AG04449 (cell line): ENCODE results near the gene OR52H1.

ENCODE experiments used
- CTCF ChIA-PET: fragments of 350-600 bp; formaldehyde crosslinking; extraction: SDS; loops from one replicate; lab custom pipeline; 2021; ENCODE audit warnings: antibody characterized with exemption; lab: Yijun Ruan, JAX
- POLR2A ChIA-PET: fragments of 400-600, 350-600 bp; formaldehyde crosslinking; extraction: SDS; loops from one replicate; lab custom pipeline; 2020; ENCODE audit warnings: antibody characterized with exemption, inconsistent platforms; lab: Yijun Ruan, JAX
- DNase-seq: peaks from one replicate; pipeline ENCODE4 v3.0.0-alpha.2; 2010; ENCODE audit warnings: low read depth, low spot score
- H3K4me3 ChIP-seq: 2 replicates; pipeline ENCODE4 v1.5.1; 2011; ENCODE audit warnings: low read depth, mild to moderate bottlenecking, control low read depth, low read length
- TF ChIP-seq, protein P1 (sequence below): IDR thresholded peaks from one replicate; pipeline ENCODE4 v1.5.1; 2011; ENCODE audit warnings: mild to moderate bottlenecking, moderate library complexity, low read length, control low read depth, inconsistent platforms; ENCODE audit not compliant: insufficient read depth; ENCODE audit errors: missing control alignments

The OR52H1 gene

DNA sequence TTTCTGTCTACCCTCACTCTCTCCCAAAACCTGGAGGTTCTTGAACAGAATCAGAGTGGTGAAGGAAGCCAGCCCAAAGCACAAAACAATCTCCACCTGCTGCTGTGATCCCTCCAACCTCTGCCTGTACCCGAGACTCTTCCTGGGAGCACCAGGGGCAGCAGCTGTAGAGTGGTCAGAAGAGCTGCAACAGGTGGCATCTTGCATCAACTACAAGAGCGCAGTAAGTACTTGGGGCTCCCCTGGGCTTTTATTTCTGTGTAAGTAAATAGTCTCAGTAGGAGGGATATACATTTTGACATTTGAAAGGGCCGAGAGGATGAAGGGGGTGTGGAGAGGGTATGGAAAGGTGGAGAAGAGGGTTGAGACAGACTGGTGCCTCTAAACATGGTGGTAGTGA lies 23.6 kb downstream of the OR52H1 start:
- ChIA-PET CTCF (no interaction called here), POLR2A (no interaction called here)
- DNase-seq: no peak
- H3K4me3 ChIP-seq: no peak overlapping the region
- TF ChIP-seq, protein P1, sequence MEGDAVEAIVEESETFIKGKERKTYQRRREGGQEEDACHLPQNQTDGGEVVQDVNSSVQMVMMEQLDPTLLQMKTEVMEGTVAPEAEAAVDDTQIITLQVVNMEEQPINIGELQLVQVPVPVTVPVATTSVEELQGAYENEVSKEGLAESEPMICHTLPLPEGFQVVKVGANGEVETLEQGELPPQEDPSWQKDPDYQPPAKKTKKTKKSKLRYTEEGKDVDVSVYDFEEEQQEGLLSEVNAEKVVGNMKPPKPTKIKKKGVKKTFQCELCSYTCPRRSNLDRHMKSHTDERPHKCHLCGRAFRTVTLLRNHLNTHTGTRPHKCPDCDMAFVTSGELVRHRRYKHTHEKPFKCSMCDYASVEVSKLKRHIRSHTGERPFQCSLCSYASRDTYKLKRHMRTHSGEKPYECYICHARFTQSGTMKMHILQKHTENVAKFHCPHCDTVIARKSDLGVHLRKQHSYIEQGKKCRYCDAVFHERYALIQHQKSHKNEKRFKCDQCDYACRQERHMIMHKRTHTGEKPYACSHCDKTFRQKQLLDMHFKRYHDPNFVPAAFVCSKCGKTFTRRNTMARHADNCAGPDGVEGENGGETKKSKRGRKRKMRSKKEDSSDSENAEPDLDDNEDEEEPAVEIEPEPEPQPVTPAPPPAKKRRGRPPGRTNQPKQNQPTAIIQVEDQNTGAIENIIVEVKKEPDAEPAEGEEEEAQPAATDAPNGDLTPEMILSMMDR: no peak

DNA sequence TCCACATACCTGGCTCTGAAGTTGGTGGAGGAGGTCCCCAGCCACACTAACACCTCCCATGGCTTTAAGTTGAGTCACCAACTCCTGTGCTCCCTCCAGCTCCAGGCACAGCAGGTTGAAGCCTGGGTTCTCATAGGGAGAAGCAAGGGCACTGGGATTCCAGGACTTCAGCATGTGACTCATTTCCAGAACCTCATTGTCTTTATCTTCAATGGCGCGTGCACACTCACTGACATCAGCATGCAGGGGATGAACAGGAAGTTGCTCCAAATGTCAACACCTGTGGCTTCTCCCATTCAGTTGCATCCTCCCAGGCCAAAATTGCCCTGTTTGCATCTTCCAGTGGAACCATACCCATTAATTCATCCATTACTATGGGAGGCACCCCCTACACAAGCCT lies 26.0 kb downstream of the OR52H1 start:
- ChIA-PET CTCF (no interaction called here), POLR2A (no interaction called here)
- DNase-seq: no peak
- H3K4me3 ChIP-seq: no peak overlapping the region
- TF ChIP-seq, protein P1: no peak

DNA sequence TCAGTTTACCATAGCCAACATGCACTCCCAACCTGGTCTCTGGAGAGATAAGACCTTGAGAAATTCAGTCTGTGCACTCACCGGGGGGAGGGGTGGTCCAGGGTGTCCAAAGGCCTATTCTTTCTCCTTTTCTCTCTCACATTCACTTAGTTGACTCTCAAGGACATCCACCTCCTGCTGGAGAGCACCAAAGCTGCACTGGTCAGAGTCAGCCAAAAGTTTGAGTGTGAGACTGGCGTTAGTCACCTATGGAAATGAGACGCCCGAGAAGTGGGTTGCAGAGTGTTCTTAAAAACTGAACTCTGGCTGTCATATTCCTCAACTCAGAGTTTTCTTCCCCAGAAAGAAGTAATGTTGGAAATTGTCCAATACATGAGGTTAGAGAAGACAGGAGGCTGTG lies 26.8 kb downstream of the OR52H1 start:
- TF ChIP-seq, protein P1: no peak
- DNase-seq: no peak
- POLR2A ChIA-PET: no interaction called here
- CTCF ChIA-PET: no interaction called here
- H3K4me3 ChIP-seq: no peak overlapping the region

GRCh38 chr11:5516599-5516998 lies 31.7 kb downstream of the OR52H1 start, which contains the start of gene UBQLNL:
UBQLNL (minus strand) TSS chr11:5516699; CDS start chr11:5516441, 258 bp downstream.
- no peak for DNase-seq
- CTCF ChIA-PET: no interaction called here
- H3K4me3 ChIP-seq: no peak within 1 kb of the TSS
- POLR2A ChIA-PET: no interaction called here
- TF ChIP-seq, protein P1: no peak

- DNase-seq: no peak
- H3K4me3 ChIP-seq: no peak overlapping the region
- CTCF ChIA-PET: interaction anchor here (0.8 kb wide), 1 partner anchor 39 kb away, joined by 3 read pairs; no protein-coding TSS in a partner anchor
- POLR2A ChIA-PET: no interaction called here
- TF ChIP-seq, protein P1: no peak
Observed at GRCh38 chr11:5514841-5515240, 33.5 kb downstream of the OR52H1 start.

GRCh38 chr11:5509803-5510202 lies 38.5 kb downstream of the OR52H1 start, which contains the start of gene UBQLN3:
UBQLN3 (minus strand) TSS chr11:5509957; CDS start chr11:5509558, 399 bp downstream.
- TF ChIP-seq, protein P1: no peak
- H3K4me3 ChIP-seq: no peak within 1 kb of the TSS
- DNase-seq: no peak
- POLR2A ChIA-PET: no interaction called here
- CTCF ChIA-PET: interaction anchor here (1.1 to 2.2 kb wide), 3 partner anchors 34 to 44 kb away, joined by 3 to 7 read pairs (median 3); no protein-coding TSS in a partner anchor
